NB4 (cell line): Measurements from ENCODE around the gene CES1.

Experiments
- CTCF ChIP-seq: IDR thresholded peaks from one replicate; pipeline ENCODE4 v1.5.1; 2012; ENCODE audit warnings: low read depth, low read length
- MYC ChIP-seq: IDR thresholded peaks from 2 replicates; pipeline ENCODE4 v1.6.1; 2011; ENCODE audit warnings: low read depth, low read length
- POLR2A ChIP-seq: IDR thresholded peaks from 2 replicates; pipeline ENCODE4 v1.6.1; 2011; ENCODE audit warnings: mild to moderate bottlenecking; ENCODE audit not compliant: insufficient read length; ENCODE audit errors: extremely low read depth

GRCh38 chr16:55822280-55822810, 10.6 kb downstream of the CES1 start:
- TF ChIP-seq CTCF (no peak), POLR2A (no peak), MYC (no peak)
